HL-60 (cell line): ENCODE data around the gene WDFY2.
"Not testable (repeated sequence)": the region's sequence is repeated elsewhere in the genome, so short reads cannot be mapped to it uniquely, and the experiment has no call there.

ENCODE experiments used
- DNase-seq, 2 experiments: peaks; one replicate each; pipeline ENCODE4 v3.0.0-alpha.2; 2010 to 2020; ENCODE audit warnings: low read depth in 1 of 2, low spot score in 1 of 2
- H3K27ac ChIP-seq: fragments of 250-450 bp; sonication (Bioruptor Pico); replicated peaks from 2 replicates; pipeline ENCODE4 v1.5.1; 2020; ENCODE audit warnings: mild to moderate bottlenecking, moderate library complexity
- H3K27me3 ChIP-seq: fragments of 250-450 bp; sonication (Bioruptor Pico); 2 replicates; pipeline ENCODE4 v1.5.1; 2021; ENCODE audit warnings: mild to moderate bottlenecking, moderate library complexity; ENCODE audit not compliant: insufficient read depth, poor library complexity, severe bottlenecking
- H3K4me3 ChIP-seq: replicated peaks from 2 replicates; pipeline ENCODE4 v1.5.1; 2011; ENCODE audit warnings: mild to moderate bottlenecking, control low read depth, low read length; ENCODE audit not compliant: insufficient read depth
- CTCF ChIP-seq: IDR thresholded peaks from one replicate; pipeline ENCODE4 v1.5.1; 2011; ENCODE audit warnings: low read length, control low read depth, inconsistent platforms; ENCODE audit not compliant: insufficient read depth
- GABPA ChIP-seq: IDR thresholded peaks from 2 replicates; pipeline ENCODE4 v1.6.1; 2012; ENCODE audit warnings: low read depth
- POLR2AphosphoS5 ChIP-seq: IDR thresholded peaks from 2 replicates; pipeline ENCODE4 v1.6.1; 2012; ENCODE audit warnings: low read depth
- REST ChIP-seq: IDR thresholded peaks from 2 replicates; pipeline ENCODE4 v1.6.1; 2012; ENCODE audit warnings: low read depth; ENCODE audit not compliant: insufficient replicate concordance
- SPI1 ChIP-seq: IDR thresholded peaks from 2 replicates; pipeline ENCODE4 v1.6.1; 2012; ENCODE audit warnings: low read depth, mild to moderate bottlenecking, borderline replicate concordance

WDFY2 gene

GRCh38 chr13:51590971-51591627 lies 6.8 kb downstream of the WDFY2 start:
- DNase-seq: peak in 1 of 2 experiments; percentile 43
- Histone ChIP-seq H3K4me3 (no peak overlapping the region), H3K27ac (no peak overlapping the region)

GRCh38 chr13:51591938-51592337 lies 7.7 kb downstream of the WDFY2 start:
- not testable (repeated sequence) for H3K27me3 ChIP-seq, H3K27ac ChIP-seq, H3K4me3 ChIP-seq, DNase-seq

More at GRCh38 chr13:51590971-51591627, 6.8 kb downstream of the WDFY2 start:
- no peaks in the 10 kb centered on the region for H3K27me3 ChIP-seq
- no peak for TF ChIP-seq REST
- no peak for TF ChIP-seq CTCF
- no peak for TF ChIP-seq GABPA
- no peak for TF ChIP-seq SPI1
- TF ChIP-seq POLR2AphosphoS5: no peak

- no peaks in the 10 kb centered on the region for H3K27me3 ChIP-seq
- no peak overlapping the region for H3K27ac ChIP-seq
- no peak overlapping the region for H3K4me3 ChIP-seq
- DNase-seq: no peak
- TF ChIP-seq POLR2AphosphoS5 (no peak), GABPA (no peak), SPI1 (no peak), CTCF (no peak), REST (no peak)
Measured at GRCh38 chr13:51594432-51594831, 10.2 kb downstream of the WDFY2 start.

- Histone ChIP-seq H3K4me3 (no peak overlapping the region), H3K27me3 (no peaks in the 10 kb centered on the region), H3K27ac (no peak overlapping the region)
- TF ChIP-seq CTCF: no peak
- TF ChIP-seq SPI1: peak; percentile 48; the same call in 1 of the 2 replicates
- TF ChIP-seq REST: no peak
- no peak for TF ChIP-seq POLR2AphosphoS5
- DNase-seq: no peak
Measured at GRCh38 chr13:51595416-51595815, 11.2 kb downstream of the WDFY2 start.
